Posterior cingulate gyrus (tissue), 11 donors: ENCODE measurements around the gene GREB1.

ENCODE experiments used
- DNase-seq, 10 donors: peaks; one replicate each; pipeline versions ENCODE4 v3.0.0 to v3.0.0-alpha.2; 2020 to 2021; ENCODE audit warnings: mixed read lengths in 3 of 10
- intact Hi-C: fragments of 100-400 bp; cut with DNase I; formaldehyde crosslinking; loops from one replicate; pipeline ENCODE4 v1.15.1; 2023

GREB1 gene

GRCh38 chr2:11533278-11534070 is at the start of gene GREB1:
Gene GREB1, plus strand, starts transcription at chr2:11534045. Its CDS starts 22,570 bp downstream, at chr2:11556615.
- intact Hi-C loops: no loop called here
- no peak for DNase-seq

DNA sequence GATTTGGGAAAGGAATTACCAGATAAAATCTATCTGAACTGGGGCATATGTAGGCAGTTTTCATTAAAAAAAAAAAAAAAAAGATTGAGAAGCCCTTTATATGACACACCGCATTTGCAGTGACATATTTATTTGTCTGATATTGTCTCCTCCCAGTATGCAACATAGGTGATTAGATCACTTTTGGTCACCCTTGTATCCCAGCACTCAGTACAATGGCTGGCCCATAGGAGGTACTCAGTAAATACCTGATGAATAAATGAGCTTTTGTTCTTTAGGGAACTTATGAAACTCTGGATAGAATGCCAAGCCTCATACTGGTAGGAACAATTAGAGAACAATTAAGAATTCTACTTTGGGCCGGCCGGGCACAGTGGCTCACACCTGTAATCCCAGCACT is 45.0 kb upstream of the GREB1 start:
- DNase-seq: no peak
- intact Hi-C loops: no loop called here

DNA sequence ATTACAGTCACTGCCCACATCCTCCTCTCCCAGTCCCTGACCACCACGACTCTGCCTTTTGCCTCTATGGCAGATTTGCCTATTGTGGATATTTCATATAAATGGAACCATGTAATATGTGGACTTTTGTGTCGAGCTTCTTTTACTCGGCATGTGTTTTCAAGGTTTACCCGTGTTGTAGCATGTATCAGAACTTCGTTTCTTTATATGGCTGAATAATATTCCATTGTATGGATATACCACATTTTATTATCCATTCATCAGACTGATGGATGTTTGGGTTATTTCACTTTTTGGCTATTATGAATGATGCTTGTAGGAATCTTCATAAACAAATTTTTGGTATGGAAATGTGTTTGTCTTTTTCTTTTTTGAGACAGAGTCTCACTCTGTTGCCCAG is 43.7 kb upstream of the GREB1 start:
- intact Hi-C loops: no loop called here
- no peak for DNase-seq

GRCh38 chr2:11491348-11491933 is 42.4 kb upstream of the GREB1 start:
- intact Hi-C loops: no loop called here
- no peak for DNase-seq

DNA sequence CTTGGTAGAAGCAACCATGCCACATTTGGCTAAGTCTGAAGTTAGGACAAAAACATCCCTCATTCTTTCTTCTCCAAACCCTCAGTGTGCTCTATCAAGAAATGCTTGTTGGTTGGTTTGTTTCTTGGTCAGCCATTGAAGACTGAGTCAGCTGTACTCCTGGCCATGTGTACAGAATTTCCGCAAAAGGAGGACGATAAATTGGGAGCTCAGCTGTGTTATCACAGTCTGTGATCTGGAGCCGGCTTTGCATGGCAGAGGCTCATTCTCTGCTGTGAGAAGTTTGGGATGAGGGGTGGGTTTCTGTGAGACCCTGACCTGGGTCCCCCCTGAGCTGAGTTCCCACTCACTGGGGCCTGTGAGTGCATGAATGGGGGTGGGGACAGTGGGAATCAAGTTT is 41.6 kb upstream of the GREB1 start:
- intact Hi-C loops: no loop called here
- no peak for DNase-seq

- intact Hi-C loops: no loop called here
- DNase-seq: no peak
These were observed 41.1 kb upstream of the GREB1 start for GRCh38 chr2:11492720-11493119.

DNA sequence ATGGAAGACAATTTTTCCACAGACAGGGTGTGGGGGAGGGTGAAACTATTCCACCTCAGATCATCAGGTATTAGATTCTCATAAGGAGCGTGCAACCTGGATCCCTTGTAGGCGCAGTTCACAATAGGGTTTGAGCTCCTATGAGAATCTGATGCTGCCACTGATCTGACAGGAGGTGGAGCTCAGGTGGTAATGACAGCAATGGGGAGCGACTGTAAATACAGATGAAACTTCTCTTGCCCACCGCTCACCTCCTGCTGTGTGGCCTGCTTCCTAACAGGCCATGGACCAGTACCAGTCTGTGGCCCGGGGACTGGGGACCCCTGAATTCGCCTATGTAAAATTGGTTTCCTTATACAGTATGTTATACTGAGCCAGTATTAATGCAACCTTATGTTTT is 40.6 kb upstream of the GREB1 start:
- DNase-seq: no peak
- intact Hi-C loops: no loop called here

GRCh38 chr2:11494310-11494709 is 39.5 kb upstream of the GREB1 start:
- intact Hi-C loops: no loop called here
- no peak for DNase-seq

DNA sequence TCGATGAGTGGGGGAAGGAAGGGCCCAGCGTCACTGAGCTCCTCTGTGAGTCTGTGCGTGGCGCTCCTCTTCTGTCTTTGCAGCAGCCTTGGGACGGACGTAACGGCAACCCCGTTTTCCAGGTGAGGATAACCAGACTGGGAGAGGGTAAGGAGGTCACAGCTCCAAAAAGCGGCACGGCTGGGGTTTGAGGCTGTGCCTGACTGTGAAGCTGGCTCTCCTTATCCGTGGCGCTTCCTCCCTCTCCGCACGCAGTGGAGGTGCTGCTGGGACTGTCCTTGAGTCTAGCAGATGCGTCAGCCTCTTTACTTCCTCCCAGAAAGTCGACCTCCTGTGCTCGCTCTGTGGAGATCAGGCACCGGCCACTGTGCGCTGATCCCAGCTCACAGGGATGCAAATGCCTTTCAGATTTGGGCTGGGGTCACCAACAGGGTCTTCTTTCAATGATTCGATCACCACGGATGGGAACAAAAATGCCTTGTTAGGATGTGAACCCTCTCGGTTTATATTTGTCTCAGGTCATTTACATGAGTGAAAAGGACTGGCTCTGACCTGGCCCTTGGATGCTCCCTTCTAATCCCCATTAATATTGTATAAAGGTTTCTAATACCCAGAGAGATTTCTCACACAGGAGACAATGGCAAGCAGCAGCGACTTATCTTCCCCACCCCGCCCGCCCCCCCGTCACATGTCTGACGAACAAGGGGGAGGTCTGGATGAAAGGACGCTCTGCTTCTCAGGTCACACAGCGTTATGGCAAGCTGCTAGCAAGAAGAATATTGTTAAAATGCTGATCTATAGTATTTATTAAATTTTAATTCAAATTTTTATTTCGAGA is 37.8 kb upstream of the GREB1 start:
- intact Hi-C loops: no loop called here

GRCh38 chr2:11498543-11499034 is 35.3 kb upstream of the GREB1 start:
- intact Hi-C loops: no loop called here
- peak; percentile 63 to 96 (median 76) for DNase-seq

More for the DNA sequence above, 37.8 kb upstream of the GREB1 start:
- peak in 9 of 10 donors; percentile 29 to 92 (median 47) for DNase-seq

DNA sequence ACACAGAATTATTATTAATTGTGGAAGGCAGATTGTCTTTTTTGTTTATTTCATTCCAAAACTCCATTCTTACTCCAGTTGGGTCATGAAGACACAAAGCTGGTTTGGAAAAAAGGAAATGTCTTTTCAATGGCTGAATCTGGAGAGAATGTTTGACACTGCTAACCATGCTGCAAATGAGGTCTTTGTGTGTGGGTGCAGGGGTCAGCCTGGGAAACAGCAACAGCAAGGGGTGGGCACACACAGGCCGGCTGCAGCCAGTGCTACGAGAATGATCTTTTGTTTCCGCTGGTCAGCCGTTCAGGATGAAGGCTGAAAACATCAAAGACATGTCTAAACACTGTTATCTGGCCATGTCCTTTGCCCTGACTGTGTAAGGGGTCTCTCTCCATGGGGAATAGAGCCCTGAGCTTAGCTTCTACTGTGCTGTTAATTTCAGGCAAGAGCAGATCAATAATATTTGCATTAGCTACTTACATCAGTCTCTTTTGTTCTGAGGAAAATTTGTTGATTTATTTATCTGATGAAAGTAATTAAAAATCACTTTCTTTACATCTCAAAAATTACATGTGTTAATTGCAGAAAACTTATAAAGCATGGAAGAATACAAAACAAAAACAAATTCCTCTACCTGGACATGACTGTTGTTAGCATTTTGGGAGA is 34.6 kb upstream of the GREB1 start:
- intact Hi-C loops: no loop called here
- peak in 7 of 10 donors; percentile 34 to 92 (median 48) for DNase-seq

GRCh38 chr2:11500702-11501303 is 33.0 kb upstream of the GREB1 start:
- intact Hi-C loops: no loop called here
- DNase-seq: no peak

DNA sequence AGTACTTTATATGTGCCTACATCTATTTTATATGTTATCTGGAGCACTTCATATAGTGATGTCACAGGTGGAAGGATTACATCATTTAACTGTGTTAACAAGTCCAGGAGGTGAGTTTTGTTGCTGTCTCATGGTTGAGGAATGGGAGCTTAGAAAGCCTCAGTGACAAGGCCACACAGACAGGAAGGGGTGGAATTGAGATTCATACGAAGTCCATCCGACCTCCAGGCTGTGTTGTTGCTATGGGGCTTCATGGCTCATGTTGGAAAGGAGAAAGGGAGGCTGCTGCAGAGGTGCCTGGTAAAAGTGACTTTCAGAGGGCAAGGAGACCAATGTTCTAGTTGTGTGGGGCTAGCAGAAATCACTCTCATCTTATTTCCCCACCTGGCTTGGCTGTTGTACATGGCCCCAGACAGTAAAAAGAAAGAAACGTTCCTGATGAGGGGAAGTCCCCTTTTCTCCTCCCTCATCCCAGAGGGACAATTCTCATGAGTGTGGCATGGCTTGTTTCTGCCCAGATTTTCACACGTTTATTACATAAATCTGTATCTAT is 31.0 kb upstream of the GREB1 start:
- intact Hi-C loops: no loop called here
- DNase-seq: no peak

DNA sequence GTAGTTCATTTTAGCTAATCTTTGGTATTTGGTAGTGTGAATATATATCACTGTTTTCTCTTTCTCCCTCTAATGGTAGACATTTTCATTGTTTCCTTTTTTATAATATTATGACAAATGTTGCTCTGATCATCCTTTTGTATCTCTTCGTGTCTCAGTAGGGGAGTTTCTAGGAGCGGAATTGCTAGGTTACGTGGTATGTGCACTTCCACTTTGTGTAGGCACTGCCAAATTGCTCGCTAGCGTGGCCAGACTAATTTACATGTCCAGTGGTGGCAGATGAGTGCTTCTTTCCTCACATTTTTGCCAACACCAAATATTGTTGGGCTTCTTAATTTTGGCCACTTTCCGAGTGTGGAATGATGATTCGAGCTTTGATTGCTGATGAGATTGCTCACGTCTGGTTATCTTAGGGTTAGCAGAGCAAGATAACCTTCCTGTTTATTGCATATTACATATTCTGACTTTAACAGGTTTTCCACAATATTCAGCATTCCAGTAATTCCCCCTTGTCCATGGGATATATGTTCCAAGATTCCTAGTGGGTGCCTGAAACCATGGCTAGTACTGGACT is 30.4 kb upstream of the GREB1 start:
- intact Hi-C loops: no loop called here
- no peak for DNase-seq

- DNase-seq: no peak
- intact Hi-C loops: no loop called here
These were observed 27.9 kb upstream of the GREB1 start for GRCh38 chr2:11505652-11506610.

- DNase-seq: no peak
- intact Hi-C loops: no loop called here
These were observed 27.3 kb upstream of the GREB1 start for GRCh38 chr2:11506611-11506969.

DNA sequence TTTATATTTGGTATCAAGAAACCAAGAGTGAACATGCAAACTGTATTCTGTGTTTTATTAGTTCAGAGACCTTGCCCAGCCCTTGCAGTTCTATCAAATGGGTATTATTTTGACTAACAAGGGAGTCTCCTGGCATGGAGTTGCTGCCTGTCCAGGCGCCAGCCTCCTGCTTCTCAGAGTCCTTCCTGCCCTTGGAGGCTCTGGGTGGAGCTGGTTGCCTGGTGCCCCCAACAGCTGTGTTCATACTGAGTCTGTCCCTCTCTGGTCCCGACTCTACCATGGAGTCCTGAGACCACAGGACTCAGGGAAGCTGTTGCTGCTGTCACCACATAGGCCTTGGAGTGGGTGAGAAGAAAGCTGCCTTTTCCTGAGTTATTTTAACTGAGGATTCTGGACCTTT is 26.3 kb upstream of the GREB1 start:
- DNase-seq: no peak

GRCh38 chr2:11508279-11508678 is 25.6 kb upstream of the GREB1 start:
- peak in 9 of 10 donors; percentile 22 to 87 (median 36) for DNase-seq
- intact Hi-C loops: no loop called here

More for the DNA sequence above, 26.3 kb upstream of the GREB1 start:
- intact Hi-C loops: no loop called here
